ENCODE measurements around the gene GPC1. TPM values are rescaled to one million over a fixed set of nuclear protein-coding genes. Genes with fewer than 3 reads are reported as not detected.

Gene GPC1
- total and polyA plus RNA-seq, 2 of the 13 experiments (the other 11 are each of a cell fraction or from before 2014, with no cell fraction given) = 4.0 to 5.5 TPM

- intact Hi-C loops (cut with micrococcal nuclease; ENCODE audit: unreplicated experiment) = loop anchor here (10.0 kb wide), 1 partner anchor 133 kb away; no protein-coding TSS in a partner anchor
- no peaks in the 10 kb centered on the region for H3K9me3 ChIP-seq (ENCODE audit: low read length)
- FAIRE-seq = no peak
- H3K36me3 ChIP-seq (replicated peaks in 1 of 2; ENCODE audit: control insufficient read depth in 1 of 2, insufficient read depth in 2 of 2, low read length in 2 of 2) = peaks cover 6 to 10% of the 10 kb centered on the region in 2 experiments; a peak in 3 of 5 replicates
- CTCF ChIA-PET (ENCODE audit: low intra/inter-chr PET ratio, low total read pairs) = no interaction called here
- TF ChIP-seq ZNF256 (CRISPR knock-in tag; conservative IDR thresholded peaks at IDR 0.05) (no peak), ZNF598 (CRISPR knock-in tag; IDR thresholded peaks at IDR 0.05; ENCODE audit: borderline replicate concordance) (no peak), CHD4 (IDR thresholded peaks at IDR 0.05; ENCODE audit: borderline replicate concordance, low read length) (no peak), RARG (CRISPR knock-in tag; IDR thresholded peaks at IDR 0.05; ENCODE audit: low read depth) (no peak), HOXD1 (CRISPR knock-in tag; IDR thresholded peaks at IDR 0.05) (no peak), CENPT (CRISPR knock-in tag; IDR thresholded peaks at IDR 0.05; ENCODE audit: low read depth) (no peak), TARDBP (CRISPR knock-in tag; IDR thresholded peaks at IDR 0.05) (no peak)
- BruUV-seq (replicated peaks) = no TSS peak
- no peak for ATAC-seq
- POLR2A ChIA-PET = no interaction called here
- H3K27me3 ChIP-seq (ENCODE audit: control insufficient read depth in 1 of 2, insufficient read depth in 2 of 2, low read length in 2 of 2) = no peaks in the 10 kb centered on the region
- no peak overlapping the region for H2AFZ ChIP-seq (ENCODE audit: low read length)
- DNase-seq (ENCODE audit: low spot score) = no peak
- H3K27ac ChIP-seq (ENCODE audit: extremely low read length, insufficient read depth, low read length) = no peak overlapping the region
- H3K79me2 ChIP-seq (ENCODE audit: insufficient read depth, low read length) = no peaks in the 10 kb centered on the region
- in situ Hi-C loops (cut with HindIII; ENCODE audit: extremely low pct_ligation_motif_present, low pct_unique_long_range_greater_than_20kb) = no loop called here
- H3K4me2 ChIP-seq (ENCODE audit: low read depth, low read length) = no peak overlapping the region
- H4K20me1 ChIP-seq (ENCODE audit: insufficient read depth, low read length) = no peaks in the 10 kb centered on the region; the same call in 1 of the 2 replicates
- 97% methylated on average over 29 of the region's 31 CpGs for WGBS (ENCODE audit: low lambda C conversion rate)
- H3K9ac ChIP-seq (ENCODE audit: insufficient read depth, low read depth, low read length) = no peak overlapping the region
- H3K4me1 ChIP-seq (ENCODE audit: insufficient read depth, low read length) = no peaks in the 10 kb centered on the region
- H3K4me3 ChIP-seq (replicated peaks in 1 of 3; ENCODE audit: insufficient read depth in 1 of 3, low read depth in 2 of 3, low read length in 3 of 3) = no peak overlapping the region
These were observed 76.1 kb downstream of the GPC1 start for GRCh38 chr2:240511351-240512108.

DNA sequence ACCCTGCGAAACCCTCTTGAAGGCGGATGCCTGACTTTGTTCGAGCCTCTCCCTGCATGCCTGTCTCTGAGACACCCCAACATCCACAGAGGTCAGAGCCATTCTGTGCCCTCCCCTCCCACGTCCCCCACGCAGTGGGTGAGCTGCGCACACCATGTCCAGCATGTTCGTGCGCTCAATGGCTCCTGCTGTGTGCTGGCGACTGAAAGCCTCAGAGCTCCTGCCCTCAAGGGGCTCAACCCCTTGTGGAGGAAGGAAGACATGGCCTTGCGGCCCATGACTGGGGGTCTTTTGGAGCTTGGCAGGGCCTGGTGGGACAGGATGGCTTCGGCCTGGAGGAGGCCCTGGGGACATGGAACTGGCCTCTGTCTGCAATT, 76.6 kb downstream of the GPC1 start:
- CTCF ChIA-PET (ENCODE audit: low intra/inter-chr PET ratio, low total read pairs) = no interaction called here
- DNase-seq (ENCODE audit: low spot score) = no peak
- TF ChIP-seq SNAPC2 (CRISPR knock-in tag; IDR thresholded peaks at IDR 0.05) (no peak), SMAD3 (CRISPR knock-in tag; IDR thresholded peaks at IDR 0.05) (no peak), ZNF143 (CRISPR knock-in tag; IDR thresholded peaks at IDR 0.05) (no peak), ZNF746 (CRISPR knock-in tag; IDR thresholded peaks at IDR 0.05) (no peak), ZNF567 (CRISPR knock-in tag; IDR thresholded peaks at IDR 0.05; ENCODE audit: borderline replicate concordance) (no peak), ATF1 (CRISPR knock-in tag; IDR thresholded peaks at IDR 0.05) (no peak), ZKSCAN5 (CRISPR knock-in tag; IDR thresholded peaks at IDR 0.05) (no peak), ZNF251 (CRISPR knock-in tag; IDR thresholded peaks at IDR 0.05) (no peak), ZNF839 (CRISPR knock-in tag; IDR thresholded peaks at IDR 0.05; ENCODE audit: borderline replicate concordance) (no peak)
- TF ChIP-seq, protein P1, sequence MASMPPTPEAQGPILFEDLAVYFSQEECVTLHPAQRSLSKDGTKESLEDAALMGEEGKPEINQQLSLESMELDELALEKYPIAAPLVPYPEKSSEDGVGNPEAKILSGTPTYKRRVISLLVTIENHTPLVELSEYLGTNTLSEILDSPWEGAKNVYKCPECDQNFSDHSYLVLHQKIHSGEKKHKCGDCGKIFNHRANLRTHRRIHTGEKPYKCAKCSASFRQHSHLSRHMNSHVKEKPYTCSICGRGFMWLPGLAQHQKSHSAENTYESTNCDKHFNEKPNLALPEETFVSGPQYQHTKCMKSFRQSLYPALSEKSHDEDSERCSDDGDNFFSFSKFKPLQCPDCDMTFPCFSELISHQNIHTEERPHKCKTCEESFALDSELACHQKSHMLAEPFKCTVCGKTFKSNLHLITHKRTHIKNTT (CRISPR knock-in tag; IDR thresholded peaks at IDR 0.05) = no peak
- TF ChIP-seq, protein P2, sequence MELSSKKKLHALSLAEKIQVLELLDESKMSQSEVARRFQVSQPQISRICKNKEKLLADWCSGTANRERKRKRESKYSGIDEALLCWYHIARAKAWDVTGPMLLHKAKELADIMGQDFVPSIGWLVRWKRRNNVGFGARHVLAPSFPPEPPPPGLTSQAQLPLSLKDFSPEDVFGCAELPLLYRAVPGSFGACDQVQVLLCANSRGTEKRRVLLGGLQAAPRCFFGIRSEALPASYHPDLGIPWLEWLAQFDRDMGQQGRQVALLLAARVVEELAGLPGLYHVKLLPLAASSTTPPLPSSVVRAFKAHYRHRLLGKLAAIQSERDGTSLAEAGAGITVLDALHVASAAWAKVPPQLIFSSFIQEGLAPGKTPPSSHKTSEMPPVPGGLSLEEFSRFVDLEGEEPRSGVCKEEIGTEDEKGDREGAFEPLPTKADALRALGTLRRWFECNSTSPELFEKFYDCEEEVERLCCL (CRISPR knock-in tag; IDR thresholded peaks at IDR 0.05; ENCODE audit: borderline replicate concordance) = no peak

More for the DNA sequence above, 76.6 kb downstream of the GPC1 start:
- Histone ChIP-seq H3K9me3 (ENCODE audit: low read length) (no peaks in the 10 kb centered on the region), H3K9ac (ENCODE audit: insufficient read depth, low read depth, low read length) (no peak overlapping the region), H3K79me2 (ENCODE audit: insufficient read depth, low read length) (no peaks in the 10 kb centered on the region), H3K27me3 (ENCODE audit: control insufficient read depth in 1 of 2, insufficient read depth in 2 of 2, low read length in 2 of 2) (no peaks in the 10 kb centered on the region), H3K36me3 (replicated peaks in 1 of 2; ENCODE audit: control insufficient read depth in 1 of 2, insufficient read depth in 2 of 2, low read length in 2 of 2) (peaks cover 6 to 10% of the 10 kb centered on the region in 2 experiments; a peak in 3 of 5 replicates), H3K4me2 (ENCODE audit: low read depth, low read length) (no peak overlapping the region), H2AFZ (ENCODE audit: low read length) (no peak overlapping the region), H4K20me1 (ENCODE audit: insufficient read depth, low read length) (no peaks in the 10 kb centered on the region; the same call in 1 of the 2 replicates), H3K4me3 (replicated peaks in 1 of 3; ENCODE audit: insufficient read depth in 1 of 3, low read depth in 2 of 3, low read length in 3 of 3) (no peak overlapping the region), H3K4me1 (ENCODE audit: insufficient read depth, low read length) (no peaks in the 10 kb centered on the region), H3K27ac (ENCODE audit: extremely low read length, insufficient read depth, low read length) (no peak overlapping the region)
- BruUV-seq (replicated peaks) = no TSS peak
- in situ Hi-C loops (cut with HindIII; ENCODE audit: extremely low pct_ligation_motif_present, low pct_unique_long_range_greater_than_20kb) = no loop called here
- FAIRE-seq (no peak), ATAC-seq (no peak)
- POLR2A ChIA-PET = no interaction called here
- WGBS (ENCODE audit: low lambda C conversion rate) = 98% methylated on average over 10 of the region's 11 CpGs
- intact Hi-C loops (cut with micrococcal nuclease; ENCODE audit: unreplicated experiment) = loop anchor here (10.0 kb wide), 1 partner anchor 133 kb away; no protein-coding TSS in a partner anchor
